GM10266 (cell line): ENCODE results near the gene CD19.
A peak's percentile ranks its signal among the peaks of the same experiment; 100 is the strongest.
"Not testable (repeated sequence)": the region's sequence is repeated elsewhere in the genome, so short reads cannot be mapped to it uniquely, and the experiment has no call there.

Experiments
- DNase-seq: peaks from one replicate; pipeline ENCODE4 v3.0.0; 2012; ENCODE audit errors: extremely low spot score
- CTCF ChIP-seq: IDR thresholded peaks from 2 replicates; pipeline ENCODE4 v1.5.1; 2012; ENCODE audit warnings: mild to moderate bottlenecking, low read depth; ENCODE audit not compliant: control insufficient read depth, insufficient read depth; ENCODE audit errors: missing control alignments

Gene CD19

DNA sequence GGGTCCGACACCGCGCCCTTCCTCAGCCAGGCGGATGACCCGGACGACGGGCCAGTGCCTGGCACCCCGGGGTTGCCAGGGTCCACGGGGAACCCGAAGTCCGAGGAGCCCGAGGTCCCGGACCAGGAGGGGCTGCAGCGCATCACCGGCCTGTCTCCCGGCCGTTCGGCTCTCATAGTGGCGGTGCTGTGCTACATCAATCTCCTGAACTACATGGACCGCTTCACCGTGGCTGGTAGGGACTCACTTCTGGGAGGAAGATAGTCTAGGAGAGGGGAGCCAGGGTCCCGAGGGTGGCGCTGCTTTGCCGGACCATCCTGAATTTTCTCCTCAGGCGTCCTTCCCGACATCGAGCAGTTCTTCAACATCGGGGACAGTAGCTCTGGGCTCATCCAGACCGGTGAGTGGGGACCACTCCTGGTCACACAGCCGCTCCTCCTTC, 43.4 kb downstream of the CD19 start:
- TF ChIP-seq CTCF = no peak
- no peak for DNase-seq

DNA sequence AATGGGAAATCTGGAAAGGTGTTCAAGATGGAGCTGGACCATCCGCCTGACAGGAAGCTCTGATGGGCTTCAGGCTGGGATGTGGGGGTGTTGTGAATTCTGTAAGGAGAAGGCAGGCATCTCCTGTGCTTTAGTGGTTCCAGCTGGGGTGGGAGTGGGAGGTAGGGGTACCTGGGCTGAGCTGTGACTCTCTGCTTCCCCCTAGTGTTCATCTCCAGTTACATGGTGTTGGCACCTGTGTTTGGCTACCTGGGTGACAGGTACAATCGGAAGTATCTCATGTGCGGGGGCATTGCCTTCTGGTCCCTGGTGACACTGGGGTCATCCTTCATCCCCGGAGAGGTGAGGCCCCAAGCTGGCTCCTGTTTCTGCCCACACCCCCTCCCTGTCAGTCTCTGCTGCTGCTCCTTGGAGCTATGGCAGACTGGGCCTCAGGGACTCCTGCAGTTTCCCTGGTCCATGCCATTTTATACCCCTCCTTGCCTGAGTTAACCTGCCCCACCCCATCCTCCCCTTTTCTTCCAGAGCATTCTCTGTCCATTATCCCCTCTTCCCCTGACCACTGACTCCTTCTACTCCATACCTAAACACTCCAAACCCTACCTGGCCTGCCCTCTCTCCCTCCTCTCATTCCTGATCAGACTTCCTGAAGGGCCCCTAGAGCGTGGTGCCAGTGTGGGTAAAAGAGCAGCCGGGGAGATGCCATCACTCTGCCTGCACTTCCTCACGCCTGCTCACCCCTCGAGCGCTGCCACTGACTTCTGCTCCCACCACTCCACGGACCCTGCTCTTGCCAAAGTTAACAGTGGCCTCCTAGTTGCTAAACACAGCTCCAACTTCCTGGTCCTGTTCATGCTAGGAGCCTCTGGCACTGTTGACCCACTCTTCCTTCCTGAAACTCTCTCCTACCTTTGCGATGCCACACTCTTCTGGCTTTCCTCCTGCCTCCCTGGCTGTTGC, 46.2 kb downstream of the CD19 start:
- DNase-seq = peak; percentile 42

GRCh38 chr16:28980330-28980729, 48.6 kb downstream of the CD19 start:
- not testable (repeated sequence) for DNase-seq

More for the DNA sequence above, 46.2 kb downstream of the CD19 start:
- TF ChIP-seq CTCF = peak; percentile 43

DNA sequence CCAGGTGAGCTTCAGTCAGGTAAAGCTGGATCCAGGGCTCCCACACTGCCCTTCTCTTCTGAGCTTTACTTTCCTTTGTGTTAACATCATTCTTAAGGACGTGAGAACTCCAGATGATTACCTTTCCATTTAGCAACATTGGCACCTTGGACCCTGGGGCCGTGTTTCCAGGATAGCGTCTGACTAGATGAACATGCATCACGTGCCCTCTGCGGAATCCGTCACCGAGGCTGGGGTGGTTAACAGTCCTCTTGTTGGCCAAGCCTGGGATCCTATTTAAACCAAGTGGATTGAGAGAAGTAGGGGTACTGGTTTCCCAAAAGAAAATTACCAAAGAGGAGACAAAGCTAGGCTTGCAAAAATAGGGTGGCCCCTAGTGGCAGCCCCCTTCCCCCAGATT, 49.2 kb downstream of the CD19 start:
- no peak for TF ChIP-seq CTCF
- DNase-seq = no peak

GRCh38 chr16:28981517-28981916, 49.7 kb downstream of the CD19 start:
- DNase-seq = peak; percentile 51
- peak; percentile 33 for TF ChIP-seq CTCF

GRCh38 chr16:28982418-28982817, 50.6 kb downstream of the CD19 start:
- no peak for TF ChIP-seq CTCF
- DNase-seq = no peak

- no peak for TF ChIP-seq CTCF
Measured at GRCh38 chr16:28982949-28983348, 51.2 kb downstream of the CD19 start.

DNA sequence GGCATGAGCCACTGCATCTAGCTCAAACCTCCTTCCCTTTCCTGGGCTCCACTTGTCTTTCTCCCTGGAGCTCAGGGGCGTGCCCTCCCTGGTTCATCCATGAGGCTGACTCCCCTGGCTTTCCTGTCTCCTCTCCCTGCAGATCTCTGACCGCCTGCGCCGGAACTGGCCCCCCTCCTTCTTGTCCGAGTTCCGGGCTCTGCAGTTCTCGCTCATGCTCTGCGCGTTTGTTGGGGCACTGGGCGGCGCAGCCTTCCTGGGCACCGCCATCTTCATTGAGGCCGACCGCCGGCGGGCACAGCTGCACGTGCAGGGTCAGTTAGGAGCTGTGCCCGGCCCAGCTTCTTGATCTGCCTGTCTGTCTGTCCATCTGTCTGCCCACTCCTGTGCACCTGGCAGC, 51.9 kb downstream of the CD19 start:
- DNase-seq = no peak
- TF ChIP-seq CTCF = no peak

More at GRCh38 chr16:28982949-28983348, 51.2 kb downstream of the CD19 start:
- no peak for DNase-seq
